CD14-positive monocyte (primary cell): ENCODE data around the gene TFDP2. TPM values are rescaled to one million over a fixed set of nuclear protein-coding genes. Genes with fewer than 3 reads are reported as not detected.

ENCODE experiments used
- DNase-seq, 3 donors: peaks; one replicate each; pipeline ENCODE4 v3.0.0-alpha.2; 2011 to 2022
- H2AFZ ChIP-seq: 2 replicates; pipeline ENCODE4 v1.6.0; 2012; ENCODE audit warnings: mild to moderate bottlenecking, low read depth, low read length, inconsistent platforms; ENCODE audit not compliant: insufficient read depth, poor library complexity, severe bottlenecking
- H3K27ac ChIP-seq, 2 donors: 1 replicate in 1 of 2; 2 replicates in 1 of 2; pipeline ENCODE4 v1.5.1; 2012 to 2013; ENCODE audit warnings: low read length in 2 of 2, control low read depth in 1 of 2, inconsistent platforms in 1 of 2, low read depth in 1 of 2, mild to moderate bottlenecking in 1 of 2
- H3K27me3 ChIP-seq, 2 donors: one replicate each; pipeline versions ENCODE4 v1.6.0 to v1.6.1; 2011 to 2013; ENCODE audit warnings: low read length in 2 of 2; ENCODE audit not compliant: control insufficient read depth in 2 of 2, insufficient read depth in 2 of 2
- H3K36me3 ChIP-seq, 2 donors: replicated peaks in 1 of 2; 1 replicate in 1 of 2; 2 replicates in 1 of 2; pipeline versions ENCODE4 v1.5.1 to v1.6.1; 2012 to 2013; ENCODE audit warnings: low read length in 2 of 2, control low read depth in 1 of 2, inconsistent platforms in 1 of 2, mild to moderate bottlenecking in 1 of 2; ENCODE audit not compliant: insufficient read depth in 2 of 2, control insufficient read depth in 1 of 2
- H3K4me1 ChIP-seq, 2 donors: 1 replicate in 1 of 2; 2 replicates in 1 of 2; pipeline versions ENCODE4 v1.5.1 to v1.6.1; 2012 to 2013; ENCODE audit warnings: low read length in 2 of 2, control low read depth in 1 of 2, inconsistent platforms in 1 of 2, mild to moderate bottlenecking in 1 of 2, moderate library complexity in 1 of 2; ENCODE audit not compliant: insufficient read depth in 2 of 2, control insufficient read depth in 1 of 2
- H3K4me2 ChIP-seq: replicated peaks from 2 replicates; pipeline ENCODE3; 2012; ENCODE audit warnings: low read length, moderate library complexity, mild to moderate bottlenecking; ENCODE audit not compliant: poor library complexity, severe bottlenecking; ENCODE audit errors: extremely low read depth
- H3K4me3 ChIP-seq, 3 experiments: fragments of 200-600 bp in 1 of 3; sonication (generic) in 1 of 3; replicated peaks in 1 of 3; 1 replicate in 2 of 3; 2 replicates in 1 of 3; pipeline ENCODE4 v1.5.1; 2011 to 2013; ENCODE audit warnings: low read length in 3 of 3, mild to moderate bottlenecking in 3 of 3, control low read depth in 2 of 3, low read depth in 2 of 3, inconsistent platforms in 1 of 3, moderate library complexity in 1 of 3
- H3K79me2 ChIP-seq: 2 replicates; pipeline ENCODE4 v1.6.0; 2012; ENCODE audit warnings: mild to moderate bottlenecking, control low read depth, inconsistent platforms, low read length, moderate library complexity; ENCODE audit not compliant: insufficient read depth
- H3K9ac ChIP-seq: 2 replicates; pipeline ENCODE4 v1.6.0; 2017; ENCODE audit warnings: low read length, mild to moderate bottlenecking; ENCODE audit not compliant: insufficient read depth, poor library complexity, severe bottlenecking
- H3K9me3 ChIP-seq, 2 donors: replicated peaks in 1 of 2; 1 replicate in 1 of 2; 2 replicates in 1 of 2; pipeline versions ENCODE4 v1.5.1 to v1.6.1; 2012 to 2013; ENCODE audit warnings: low read length in 2 of 2, control low read depth in 1 of 2; ENCODE audit not compliant: control insufficient read depth in 1 of 2, insufficient read depth in 1 of 2
- H4K20me1 ChIP-seq: 2 replicates; pipeline ENCODE4 v1.6.0; 2012; ENCODE audit warnings: mild to moderate bottlenecking, low read length, control low read depth, moderate library complexity; ENCODE audit not compliant: insufficient read depth
- H3K27ac Mint-ChIP-seq, 7 donors: one replicate each; pipeline ENCODE4 v1.8.0; 2020; ENCODE audit warnings: mild to moderate bottlenecking in 7 of 7, mixed read lengths in 7 of 7, moderate library complexity in 6 of 7, inconsistent platforms in 2 of 7
- H3K27me3 Mint-ChIP-seq, 3 donors: one replicate each; pipeline ENCODE4 v1.8.0; 2021 to 2022; ENCODE audit warnings: low read depth in 3 of 3, mild to moderate bottlenecking in 3 of 3, mixed read lengths in 3 of 3, moderate library complexity in 3 of 3, inconsistent platforms in 1 of 3
- H3K36me3 Mint-ChIP-seq, 2 donors: one replicate each; pipeline ENCODE4 v1.8.0; 2020; ENCODE audit warnings: mixed read lengths in 2 of 2, inconsistent platforms in 1 of 2, mild to moderate bottlenecking in 1 of 2
- H3K4me1 Mint-ChIP-seq: one replicate; pipeline ENCODE4 v1.8.0; 2020; ENCODE audit warnings: mild to moderate bottlenecking, mixed read lengths
- H3K4me3 Mint-ChIP-seq, 2 donors: one replicate each; pipeline ENCODE4 v1.8.0; 2020; ENCODE audit warnings: mild to moderate bottlenecking in 2 of 2, mixed read lengths in 2 of 2, moderate library complexity in 1 of 2
- H3K9me3 Mint-ChIP-seq, 7 donors: one replicate each; pipeline ENCODE4 v1.8.0; 2020 to 2022; ENCODE audit warnings: mixed read lengths in 7 of 7, mild to moderate bottlenecking in 6 of 7, moderate library complexity in 6 of 7, inconsistent platforms in 2 of 7
- CTCF ChIP-seq: fragments of 200-600 bp; IDR thresholded peaks from one replicate; pipeline ENCODE4 v1.8.0; 2022; ENCODE audit warnings: antibody characterized with exemption, mild to moderate bottlenecking
- WGBS: methylation state at CpG from one replicate; pipeline ENCODE4 v1.1.5; 2013; ENCODE audit warnings: missing lambda C conversion rate; ENCODE audit not compliant: insufficient coverage; 5-methylcytosine and 5-hydroxymethylcytosine counted together
- intact Hi-C, 2 donors: fragments of 100-400 bp; cut with micrococcal nuclease; formaldehyde crosslinking; loops; one replicate each; pipeline versions ENCODE4 v1.15.0 to v1.15.1; 2023
- polyA plus RNA-seq, 3 donors: library from polyadenylated mRNA; depleted of rRNA in 1 of 3; unstranded in 2 of 3; stranded (reverse) in 1 of 3; fragments of 300-500 nt in 2 of 3; fragments of >200 nt in 1 of 3; fragmentation: Illumina TruSeq in 2 of 3; gene quantifications; 1 replicate in 2 of 3; 2 replicates in 1 of 3; pipeline ENCODE4 v1.2.3, GENCODE V29; 2012 to 2021

TFDP2 gene
- polyA plus RNA-seq, 3 donors, result 1.1 to 3.5 (median 1.7) TPM

DNA sequence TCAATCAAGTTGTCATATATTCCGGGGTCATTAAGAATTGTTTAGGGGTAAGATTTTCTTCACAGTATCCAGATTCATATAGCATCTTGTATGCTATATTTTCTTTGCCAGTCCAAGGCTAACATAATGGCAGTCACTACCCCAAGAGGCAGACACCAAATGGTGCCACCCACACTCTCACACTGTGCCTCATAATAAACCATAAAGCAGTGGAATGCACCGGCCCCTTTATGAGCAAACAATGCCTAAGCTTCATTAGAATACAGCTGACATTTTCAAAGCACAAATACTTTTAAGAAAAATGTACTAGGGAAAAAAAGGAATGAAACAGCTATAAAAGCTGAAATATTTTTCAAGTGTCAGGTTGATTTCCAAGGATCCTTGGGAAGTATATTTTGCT is 121.6 kb downstream of the TFDP2 start:
- H3K27me3 Mint-ChIP-seq, result peaks cover 0 to 1% (median 0%) of the 10 kb centered on the region in 3 donors
- Histone ChIP-seq H3K79me2 (peaks cover 15% of the 10 kb centered on the region), H3K36me3 (no peaks in the 10 kb centered on the region), H3K27me3 (no peaks in the 10 kb centered on the region), H4K20me1 (no peaks in the 10 kb centered on the region), H3K4me3 (peak overlapping the region; percentile 32 to 69 (median 62)), H2AFZ (peak overlapping the region; percentile 72), H3K27ac (peak overlapping the region in 1 of 2 donors; percentile 71), H3K4me2 (peak overlapping the region; percentile 76), H3K4me1 (peaks cover 5 to 25% of the 10 kb centered on the region in 2 donors), H3K9ac (peak overlapping the region; percentile 45), H3K9me3 (no peaks in the 10 kb centered on the region)
- no peaks in the 10 kb centered on the region for H3K36me3 Mint-ChIP-seq
- no peak for TF ChIP-seq CTCF
- peak overlapping the region in 5 of 7 donors; percentile 30 to 82 (median 64) for H3K27ac Mint-ChIP-seq
- H3K4me3 Mint-ChIP-seq, result peak overlapping the region; percentile 68 to 85
- intact Hi-C loops, result no loop called here
- peak in 2 of 3 donors; percentile 3 to 8 for DNase-seq
- WGBS, result no CpG with 5 or more reads among the region's 2 CpGs
- H3K9me3 Mint-ChIP-seq, result no peaks in the 10 kb centered on the region
- H3K4me1 Mint-ChIP-seq, result peaks cover 31% of the 10 kb centered on the region

DNA sequence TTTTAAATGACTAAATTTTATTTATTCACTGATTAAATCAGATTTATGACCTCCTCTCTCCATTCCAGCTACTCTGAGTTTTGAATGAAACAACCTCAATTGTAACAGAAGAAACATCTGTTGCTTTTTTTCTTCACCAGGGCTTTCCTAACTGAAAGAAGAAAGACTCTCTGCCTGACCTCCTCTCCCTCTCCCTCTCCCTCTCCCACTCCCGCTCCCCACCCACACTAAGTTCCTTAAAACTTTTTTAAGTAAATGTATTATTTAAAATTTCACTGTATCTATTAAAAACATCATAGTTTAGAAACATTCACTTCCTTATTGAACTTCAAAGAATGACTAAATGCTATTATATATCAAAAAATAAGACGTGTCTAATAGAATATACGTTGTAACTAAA is 122.0 kb downstream of the TFDP2 start:
- Mint-ChIP-seq H3K9me3 (no peaks in the 10 kb centered on the region), H3K4me1 (peaks cover 29% of the 10 kb centered on the region), H3K36me3 (no peaks in the 10 kb centered on the region), H3K27me3 (peaks cover 0 to 1% (median 0%) of the 10 kb centered on the region in 3 donors), H3K4me3 (peak overlapping the region; percentile 68 to 85), H3K27ac (peak overlapping the region in 4 of 7 donors; percentile 52 to 82 (median 58))
- Histone ChIP-seq H3K9me3 (no peaks in the 10 kb centered on the region), H3K27me3 (no peaks in the 10 kb centered on the region), H4K20me1 (no peaks in the 10 kb centered on the region), H3K4me1 (peaks cover 5 to 26% of the 10 kb centered on the region in 2 donors), H3K36me3 (no peaks in the 10 kb centered on the region), H3K9ac (peak overlapping the region; percentile 45), H3K79me2 (peaks cover 15% of the 10 kb centered on the region), H3K4me3 (peak overlapping the region; percentile 32 to 69 (median 62)), H2AFZ (peak overlapping the region; percentile 72), H3K4me2 (peak overlapping the region; percentile 76), H3K27ac (peak overlapping the region in 1 of 2 donors; percentile 71)
- no CpG with 5 or more reads among the region's 3 CpGs for WGBS
- intact Hi-C loops, result no loop called here
- no peak for TF ChIP-seq CTCF
- no peak for DNase-seq
